GM12875 (cell line): ENCODE measurements around the gene LMO1.

Source experiments
- H3K4me3 ChIP-seq: one replicate; pipeline ENCODE4 v1.5.1; 2011; ENCODE audit warnings: low read depth, low read length, control low read depth
- TF ChIP-seq, protein P1 (sequence below): IDR thresholded peaks from 2 replicates; pipeline ENCODE4 v1.5.1; 2011; ENCODE audit warnings: low read depth, mild to moderate bottlenecking, control low read depth, inconsistent platforms, low read length, moderate library complexity, borderline replicate concordance; ENCODE audit not compliant: insufficient read depth

LMO1 gene

DNA sequence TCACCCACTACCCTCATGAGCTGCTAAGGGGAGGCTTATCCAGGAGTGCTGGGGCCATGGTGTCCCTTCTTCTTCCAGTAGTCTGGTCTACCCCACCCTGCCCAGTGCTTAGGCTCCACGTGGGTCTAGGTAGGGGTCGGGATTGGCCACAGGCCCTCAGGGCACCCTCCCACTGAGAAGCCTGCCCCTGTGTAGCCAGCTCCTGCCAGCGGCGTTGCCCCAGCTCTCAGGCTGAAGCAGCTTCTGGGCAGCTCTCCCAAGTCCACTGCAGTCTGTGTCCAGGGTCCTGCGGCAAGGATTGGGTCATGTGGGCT lies 70.8 kb downstream of the LMO1 start:
- TF ChIP-seq, protein P1, sequence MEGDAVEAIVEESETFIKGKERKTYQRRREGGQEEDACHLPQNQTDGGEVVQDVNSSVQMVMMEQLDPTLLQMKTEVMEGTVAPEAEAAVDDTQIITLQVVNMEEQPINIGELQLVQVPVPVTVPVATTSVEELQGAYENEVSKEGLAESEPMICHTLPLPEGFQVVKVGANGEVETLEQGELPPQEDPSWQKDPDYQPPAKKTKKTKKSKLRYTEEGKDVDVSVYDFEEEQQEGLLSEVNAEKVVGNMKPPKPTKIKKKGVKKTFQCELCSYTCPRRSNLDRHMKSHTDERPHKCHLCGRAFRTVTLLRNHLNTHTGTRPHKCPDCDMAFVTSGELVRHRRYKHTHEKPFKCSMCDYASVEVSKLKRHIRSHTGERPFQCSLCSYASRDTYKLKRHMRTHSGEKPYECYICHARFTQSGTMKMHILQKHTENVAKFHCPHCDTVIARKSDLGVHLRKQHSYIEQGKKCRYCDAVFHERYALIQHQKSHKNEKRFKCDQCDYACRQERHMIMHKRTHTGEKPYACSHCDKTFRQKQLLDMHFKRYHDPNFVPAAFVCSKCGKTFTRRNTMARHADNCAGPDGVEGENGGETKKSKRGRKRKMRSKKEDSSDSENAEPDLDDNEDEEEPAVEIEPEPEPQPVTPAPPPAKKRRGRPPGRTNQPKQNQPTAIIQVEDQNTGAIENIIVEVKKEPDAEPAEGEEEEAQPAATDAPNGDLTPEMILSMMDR: no peak

DNA sequence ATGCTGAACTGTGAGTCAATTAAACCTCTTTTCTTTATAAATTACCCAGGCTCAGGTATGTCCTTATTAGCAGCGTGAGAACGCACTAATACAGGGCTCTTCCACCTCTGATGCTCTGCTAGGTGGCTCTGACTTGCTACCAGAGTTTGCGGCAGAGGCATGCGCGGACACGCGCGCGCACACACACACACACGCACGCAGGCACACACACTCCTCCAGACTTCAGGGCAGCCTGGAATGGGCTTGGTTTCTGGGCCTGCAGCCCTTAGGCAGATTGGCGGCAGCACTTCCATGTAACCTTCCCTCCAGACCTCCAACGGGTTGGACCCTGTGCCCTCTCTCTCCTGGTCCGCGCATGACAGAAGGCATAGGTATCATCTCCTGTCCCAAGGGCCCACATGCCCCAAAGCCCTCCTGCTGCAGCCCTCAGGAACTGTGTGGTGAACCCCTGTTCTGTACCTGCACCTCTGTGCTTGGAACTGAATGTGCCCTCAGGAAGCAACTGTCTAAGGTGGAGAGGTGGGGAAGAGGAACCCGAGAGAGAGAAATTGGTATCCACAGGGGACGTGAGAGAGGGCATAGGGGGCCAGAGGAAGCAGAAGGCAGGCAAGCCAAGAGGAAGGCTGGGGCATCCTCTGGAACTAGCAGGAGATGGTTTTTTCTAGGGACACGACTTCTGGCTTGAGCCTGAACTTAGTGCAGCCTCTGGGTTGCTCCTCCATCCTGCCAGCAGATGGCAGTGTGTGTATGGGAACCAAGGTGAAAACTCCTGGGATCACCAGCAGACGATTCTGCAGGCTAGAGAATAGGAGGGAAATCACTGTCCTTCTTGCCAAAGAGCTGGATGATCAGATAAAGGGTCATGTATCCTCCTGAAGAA lies 71.4 kb downstream of the LMO1 start:
- no peak overlapping the region for H3K4me3 ChIP-seq
- TF ChIP-seq, protein P1: peak; percentile 94

More for the DNA sequence above, 70.8 kb downstream of the LMO1 start:
- H3K4me3 ChIP-seq: no peak overlapping the region

DNA sequence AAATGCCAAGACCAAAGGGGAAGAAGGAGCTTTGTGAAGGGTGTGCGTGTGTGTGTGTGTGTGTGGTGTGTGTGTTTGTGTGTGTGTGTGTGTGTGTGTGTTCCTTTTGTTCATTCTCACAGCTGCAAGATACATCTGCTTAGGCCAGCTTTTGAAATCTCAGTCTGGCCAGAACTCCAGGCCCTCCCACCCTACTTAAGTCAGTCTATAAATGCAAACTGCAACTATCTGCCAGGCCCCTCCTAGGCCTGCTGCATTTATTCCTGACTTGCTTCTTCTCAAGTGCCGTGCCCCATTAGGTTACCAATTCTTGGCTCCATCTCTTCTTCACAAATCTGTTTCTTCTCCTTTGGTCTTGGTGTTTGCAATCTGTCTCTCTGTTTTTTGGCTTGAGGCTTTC lies 73.2 kb downstream of the LMO1 start:
- H3K4me3 ChIP-seq: no peak overlapping the region
- TF ChIP-seq, protein P1: no peak

DNA sequence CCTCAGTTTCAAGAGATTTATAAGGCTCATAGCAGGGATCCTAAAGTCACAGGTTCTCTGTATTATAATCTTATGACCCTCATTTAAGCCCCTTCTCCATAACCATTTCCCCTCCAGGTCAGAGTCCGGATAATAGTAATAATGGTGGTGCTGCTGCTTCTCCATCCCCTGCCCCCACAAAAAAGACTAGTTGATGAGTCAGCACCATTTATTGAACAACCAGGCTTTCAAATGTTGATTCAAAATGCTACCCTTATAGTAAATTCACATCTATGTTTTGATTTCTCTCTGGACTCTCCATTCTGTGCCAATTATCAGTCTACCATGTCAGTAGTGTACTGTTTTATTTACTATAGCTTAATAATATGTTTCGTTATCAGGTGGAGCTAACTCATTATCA lies 77.2 kb downstream of the LMO1 start:
- H3K4me3 ChIP-seq: no peak overlapping the region
- TF ChIP-seq, protein P1: no peak

DNA sequence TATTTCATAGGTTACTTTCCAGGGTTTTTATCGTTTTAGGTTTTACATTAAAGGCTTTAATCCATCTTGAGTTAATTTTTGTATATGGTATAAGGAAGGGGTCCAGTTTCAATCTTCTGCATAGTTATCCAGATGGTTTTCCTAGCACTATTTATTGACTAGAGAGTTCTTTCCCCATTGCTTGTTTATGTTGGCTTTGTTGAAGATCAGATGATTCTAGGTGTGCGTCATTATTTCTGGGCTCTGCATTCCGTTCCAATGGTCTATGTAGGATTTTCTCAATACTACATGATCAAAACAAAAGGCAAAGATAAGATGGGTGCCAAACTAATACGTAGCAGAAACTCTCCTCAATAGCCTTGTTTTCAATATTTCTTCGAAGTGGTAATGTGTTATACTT lies 80.6 kb downstream of the LMO1 start:
- TF ChIP-seq, protein P1: no peak
- no peak overlapping the region for H3K4me3 ChIP-seq

DNA sequence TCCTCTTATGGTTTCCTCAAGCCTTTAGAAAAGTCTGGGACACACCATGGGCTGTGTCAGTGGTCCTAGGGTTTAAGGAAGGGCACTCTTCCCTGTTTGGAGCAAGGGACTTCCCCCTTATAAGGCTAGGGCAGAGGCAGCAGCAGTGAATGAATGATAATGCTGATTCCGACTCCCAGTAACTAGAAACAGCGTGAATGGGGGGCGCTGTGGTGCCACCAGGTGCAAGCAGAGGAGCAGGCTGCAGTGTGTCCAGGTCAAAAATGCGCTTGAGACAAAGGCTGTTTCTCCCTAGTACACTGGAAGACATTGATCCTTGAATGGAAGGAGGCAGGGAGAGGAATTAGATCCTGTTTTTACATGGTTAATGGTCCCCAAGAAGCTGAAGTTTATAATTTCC lies 83.2 kb downstream of the LMO1 start:
- H3K4me3 ChIP-seq: no peak overlapping the region
- TF ChIP-seq, protein P1: no peak

DNA sequence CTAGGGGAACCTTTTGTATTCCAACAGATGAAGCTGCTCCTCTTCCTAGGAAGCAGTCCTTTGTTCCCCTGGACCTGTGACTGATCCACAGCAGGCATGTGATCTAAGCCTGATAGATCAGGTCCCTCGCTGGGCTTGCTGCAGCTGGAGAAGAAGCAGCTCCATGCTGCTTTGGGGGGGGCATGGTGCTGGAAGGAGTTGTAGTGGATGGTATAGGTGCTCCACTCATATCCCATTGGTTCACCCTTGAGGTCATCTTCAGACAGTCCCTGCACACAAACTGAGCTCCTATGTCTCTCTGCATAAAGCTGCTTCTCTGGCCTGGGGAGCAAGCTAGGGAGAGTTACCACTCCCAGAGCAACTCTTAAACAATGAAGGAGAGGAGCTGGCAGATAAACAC lies 85.4 kb downstream of the LMO1 start:
- TF ChIP-seq, protein P1: no peak
- no peak overlapping the region for H3K4me3 ChIP-seq
